ENCODE measurements around the gene RENBP. TPM values are rescaled to one million over a fixed set of nuclear protein-coding genes. Genes with fewer than 3 reads are reported as not detected.

The RENBP gene
- total RNA-seq, 2 experiments from 2014 or later: 14.3 to 15.8 TPM

DNA sequence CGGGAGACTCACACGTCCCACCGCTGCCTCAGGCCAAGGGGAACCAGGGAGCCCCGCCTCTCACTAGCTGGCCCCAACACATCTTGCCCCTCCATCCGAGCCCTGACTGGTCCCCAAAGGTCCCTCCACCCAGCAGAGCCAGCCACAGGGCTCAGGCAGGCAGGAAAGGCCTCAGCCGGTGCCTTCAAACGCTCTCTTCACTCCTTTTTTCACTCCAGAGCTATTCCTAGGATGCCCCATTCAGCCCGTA, 16.8 kb downstream of the RENBP start:
- intact Hi-C loops (cut with micrococcal nuclease): loop anchor here (10.0 kb wide), 1 partner anchor 163 kb away; the partner anchor contains the start of gene PLXNB3
- TF ChIP-seq CTCF (IDR thresholded peaks at IDR 0.05): no peak
- Mint-ChIP-seq H3K9me3 (no peaks in the 10 kb centered on the region), H3K27ac (peak overlapping the region; percentile 99), H3K4me3 (peak overlapping the region; percentile 88), H3K27me3 (no peaks in the 10 kb centered on the region), H3K4me1 (ENCODE audit: low read depth) (peaks cover 27% of the 10 kb centered on the region), H3K36me3 (ENCODE audit: low read depth) (peaks cover 42% of the 10 kb centered on the region)
- ChIA-PET POLR2A (interaction anchor here (3.7 to 9.8 kb wide), 3 partner anchors 11 to 41 kb away, joined by 28 to 130 read pairs (median 105); partner anchors contain the start of genes HCFC1, RENBP and TMEM187), CTCF (interaction anchor here (1.3 to 11.9 kb wide), 5 partner anchors 13 to 199 kb away, joined by 4 to 136 read pairs (median 4); partner anchors contain the start of genes HCFC1 and RENBP)
- no peak for DNase-seq
- no peak for ATAC-seq

- no peaks in the 10 kb centered on the region for H3K27me3 Mint-ChIP-seq
- DNase-seq (peak; percentile 84), ATAC-seq (peak; percentile 47)
- ChIA-PET CTCF (interaction anchor here (0.7 to 11.9 kb wide), 7 partner anchors 13 to 198 kb away, joined by 3 to 136 read pairs (median 4); partner anchors contain the start of genes HCFC1 and RENBP), POLR2A (interaction anchor here (0.6 to 9.8 kb wide), 10 partner anchors 9 to 164 kb away, joined by 3 to 130 read pairs (median 4); partner anchors contain the start of genes HCFC1, RENBP and TMEM187)
- H3K27ac Mint-ChIP-seq: peak overlapping the region; percentile 99
- H3K9me3 Mint-ChIP-seq: no peaks in the 10 kb centered on the region
- H3K36me3 Mint-ChIP-seq (ENCODE audit: low read depth): peaks cover 46% of the 10 kb centered on the region
- intact Hi-C loops (cut with micrococcal nuclease): loop anchor here (10.0 kb wide), 1 partner anchor 162 kb away; the partner anchor contains the start of gene PLXNB3
- peak overlapping the region; percentile 88 for H3K4me3 Mint-ChIP-seq
- no peak for TF ChIP-seq CTCF (IDR thresholded peaks at IDR 0.05)
- H3K4me1 Mint-ChIP-seq (ENCODE audit: low read depth): peaks cover 32% of the 10 kb centered on the region
These were observed 17.4 kb downstream of the RENBP start for GRCh38 chrX:153926858-153927671.

- POLR2A ChIA-PET: interaction anchor here (0.6 to 9.8 kb wide), 13 partner anchors 9 to 169 kb away, joined by 3 to 130 read pairs (median 4); partner anchors contain the start of genes HCFC1, IRAK1, PLXNB3 and RENBP
- no peak for DNase-seq
- peak overlapping the region; percentile 88 for H3K4me3 Mint-ChIP-seq
- H3K27me3 Mint-ChIP-seq: no peaks in the 10 kb centered on the region
- H3K36me3 Mint-ChIP-seq (ENCODE audit: low read depth): peaks cover 42% of the 10 kb centered on the region
- no peak for TF ChIP-seq CTCF (IDR thresholded peaks at IDR 0.05)
- H3K9me3 Mint-ChIP-seq: no peaks in the 10 kb centered on the region
- peaks cover 31% of the 10 kb centered on the region for H3K4me1 Mint-ChIP-seq (ENCODE audit: low read depth)
- CTCF ChIA-PET: interaction anchor here (0.7 to 11.9 kb wide), 6 partner anchors 12 to 45 kb away, joined by 3 to 136 read pairs (median 8); partner anchors contain the start of genes HCFC1 and RENBP
- peak; percentile 9 for ATAC-seq
- peak overlapping the region; percentile 99 for H3K27ac Mint-ChIP-seq
- intact Hi-C loops (cut with micrococcal nuclease): loop anchor here (10.0 kb wide), 1 partner anchor 162 kb away; the partner anchor contains the start of gene PLXNB3
These were observed 17.9 kb downstream of the RENBP start for GRCh38 chrX:153926552-153926857.

DNA sequence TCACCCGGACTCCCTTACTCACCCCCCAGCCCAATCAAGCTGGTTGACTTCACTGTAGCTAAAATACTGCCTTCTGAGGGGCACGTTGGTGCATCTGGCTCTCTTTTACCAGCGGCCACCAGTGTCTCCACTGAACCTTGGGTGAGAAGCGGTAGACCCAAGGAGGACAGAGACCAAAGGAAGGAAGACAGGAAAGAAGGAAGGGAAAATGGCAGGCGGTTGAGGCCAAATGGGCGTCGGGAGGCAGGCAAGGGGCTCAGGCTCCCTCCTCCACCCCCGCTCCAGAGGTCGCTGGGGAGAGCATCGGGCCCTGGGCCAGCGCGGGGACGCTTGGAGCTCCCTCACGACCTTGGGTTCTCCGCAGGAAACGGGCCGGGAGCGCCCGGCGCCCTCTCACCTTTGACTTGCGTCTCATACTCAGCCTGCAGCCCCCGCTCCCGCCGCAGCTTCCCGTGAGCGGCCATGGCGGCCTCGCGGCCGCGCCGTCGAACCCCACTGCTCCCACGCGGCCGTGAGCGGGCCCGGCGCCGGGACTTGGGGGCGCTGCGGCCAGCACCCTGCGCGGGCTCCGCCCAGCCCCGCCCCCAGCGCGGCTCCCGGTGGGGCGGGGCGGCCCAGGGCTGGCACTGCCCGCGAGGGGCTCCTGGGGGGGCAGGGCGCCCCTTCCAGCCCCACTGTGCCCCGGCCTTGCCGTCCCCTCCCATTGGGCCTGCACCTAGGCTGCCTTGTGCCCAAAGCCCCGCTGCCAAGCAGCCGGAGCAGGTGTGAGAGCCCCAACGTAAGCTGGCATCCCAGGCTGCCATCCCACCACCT, 18.5 kb downstream of the RENBP start, which contains the start of gene ARHGAP4:
Gene ARHGAP4, minus strand, starts transcription at position 526 of the 813 bp plus-strand sequence. Its CDS starts 62 bp downstream, at position 464.
- no peaks in the 10 kb centered on the region for H3K9me3 Mint-ChIP-seq
- intact Hi-C loops (cut with micrococcal nuclease): loop anchor here (10.0 kb wide), 1 partner anchor 161 kb away; the partner anchor contains the start of gene PLXNB3
- H3K4me1 Mint-ChIP-seq (ENCODE audit: low read depth): peaks cover 25% of the 10 kb centered on the region
- H3K27me3 Mint-ChIP-seq: no peaks in the 10 kb centered on the region
- DNase-seq (peak; percentile 75), ATAC-seq (peak; percentile 9)
- CTCF ChIA-PET: interaction anchor here (0.7 to 11.9 kb wide), 9 partner anchors 13 to 47 kb away, joined by 3 to 136 read pairs (median 4); partner anchors contain the start of genes HCFC1 and RENBP
- H3K4me3 Mint-ChIP-seq: peak within 1 kb of the TSS; percentile 90
- peaks cover 39% of the 10 kb centered on the region for H3K36me3 Mint-ChIP-seq (ENCODE audit: low read depth)
- no peak for TF ChIP-seq CTCF (IDR thresholded peaks at IDR 0.05)
- POLR2A ChIA-PET: interaction anchor here (0.6 to 9.8 kb wide), 19 partner anchors 9 to 170 kb away, joined by 3 to 130 read pairs (median 5); partner anchors contain the start of genes HCFC1, IDH3G, IRAK1 and NAA10
- H3K27ac Mint-ChIP-seq: peak within 1 kb of the TSS; percentile 99
